ENCODE data around the gene ULK4. TPM values are rescaled to one million over a fixed set of nuclear protein-coding genes. Genes with fewer than 3 reads are reported as not detected.

Gene ULK4
- total and polyA plus RNA-seq, 9 of the 15 experiments (the other 6 are each of a cell fraction or from before 2014, with no cell fraction given), result 3.0 to 5.9 (median 3.5) TPM

GRCh38 chr3:41404582-41404981 lies 557.3 kb downstream of the ULK4 start:
- in situ Hi-C loops (cut with MboI), result no loop called here
- Histone ChIP-seq H3K79me2 (ENCODE audit: control insufficient read depth, insufficient read depth, low read length) (no peaks in the 10 kb centered on the region), H3K4me3 (no peak overlapping the region), H3K36me3 (ENCODE audit: control insufficient read depth, insufficient read depth, low read length) (no peaks in the 10 kb centered on the region), H3K4me1 (replicated peaks in 1 of 2; ENCODE audit: control insufficient read depth in 2 of 2, insufficient read depth in 2 of 2, low read length in 2 of 2) (no peaks in the 10 kb centered on the region), H4K20me1 (replicated peaks; ENCODE audit: control insufficient read depth, insufficient read depth, low read length) (no peaks in the 10 kb centered on the region), H3K4me2 (ENCODE audit: insufficient read depth, low read length) (no peak overlapping the region), H3K9me1 (ENCODE audit: control insufficient read depth, insufficient read depth, low read length) (no peaks in the 10 kb centered on the region), H3K9ac (ENCODE audit: insufficient read depth in 1 of 2, low read depth in 2 of 2, low read length in 2 of 2) (no peak overlapping the region), H3K27ac (ENCODE audit: extremely low read depth, low read depth, low read length) (no peak overlapping the region), H2AFZ (ENCODE audit: low read depth, low read length) (no peak overlapping the region), H3K9me3 (replicated peaks; ENCODE audit: control insufficient read depth, insufficient read depth, low read depth, low read length) (no peaks in the 10 kb centered on the region), H3K27me3 (ENCODE audit: control insufficient read depth in 2 of 2, insufficient read depth in 2 of 2, low read length in 2 of 2) (no peaks in the 10 kb centered on the region)
- WGBS (ENCODE audit: insufficient coverage, low coverage, missing lambda C conversion rate), result 0% methylated on average over 1 of the region's 1 CpG
- DNase-seq (ENCODE audit: extremely low read depth in 1 of 4, low spot score in 3 of 4) (no peak), FAIRE-seq (no peak), ATAC-seq (no peak)
- intact Hi-C loops (cut with micrococcal nuclease), result no loop called here
- TF ChIP-seq ETV1 (tag; conservative IDR thresholded peaks at IDR 0.05; ENCODE audit: low read depth), result no peak
- no peak for TF ChIP-seq ZBTB1 (CRISPR knock-in tag; IDR thresholded peaks at IDR 0.05; ENCODE audit: borderline replicate concordance, low read depth)
- TF ChIP-seq, protein P1, sequence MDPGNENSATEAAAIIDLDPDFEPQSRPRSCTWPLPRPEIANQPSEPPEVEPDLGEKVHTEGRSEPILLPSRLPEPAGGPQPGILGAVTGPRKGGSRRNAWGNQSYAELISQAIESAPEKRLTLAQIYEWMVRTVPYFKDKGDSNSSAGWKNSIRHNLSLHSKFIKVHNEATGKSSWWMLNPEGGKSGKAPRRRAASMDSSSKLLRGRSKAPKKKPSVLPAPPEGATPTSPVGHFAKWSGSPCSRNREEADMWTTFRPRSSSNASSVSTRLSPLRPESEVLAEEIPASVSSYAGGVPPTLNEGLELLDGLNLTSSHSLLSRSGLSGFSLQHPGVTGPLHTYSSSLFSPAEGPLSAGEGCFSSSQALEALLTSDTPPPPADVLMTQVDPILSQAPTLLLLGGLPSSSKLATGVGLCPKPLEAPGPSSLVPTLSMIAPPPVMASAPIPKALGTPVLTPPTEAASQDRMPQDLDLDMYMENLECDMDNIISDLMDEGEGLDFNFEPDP (CRISPR knock-in tag; IDR thresholded peaks at IDR 0.05), result no peak
- TF ChIP-seq PML (IDR thresholded peaks at IDR 0.05; ENCODE audit: low read length), result no peak
- TF ChIP-seq SIRT6 (IDR thresholded peaks at IDR 0.05; ENCODE audit: low read depth, low read length), result no peak
- TF ChIP-seq, protein P2, sequence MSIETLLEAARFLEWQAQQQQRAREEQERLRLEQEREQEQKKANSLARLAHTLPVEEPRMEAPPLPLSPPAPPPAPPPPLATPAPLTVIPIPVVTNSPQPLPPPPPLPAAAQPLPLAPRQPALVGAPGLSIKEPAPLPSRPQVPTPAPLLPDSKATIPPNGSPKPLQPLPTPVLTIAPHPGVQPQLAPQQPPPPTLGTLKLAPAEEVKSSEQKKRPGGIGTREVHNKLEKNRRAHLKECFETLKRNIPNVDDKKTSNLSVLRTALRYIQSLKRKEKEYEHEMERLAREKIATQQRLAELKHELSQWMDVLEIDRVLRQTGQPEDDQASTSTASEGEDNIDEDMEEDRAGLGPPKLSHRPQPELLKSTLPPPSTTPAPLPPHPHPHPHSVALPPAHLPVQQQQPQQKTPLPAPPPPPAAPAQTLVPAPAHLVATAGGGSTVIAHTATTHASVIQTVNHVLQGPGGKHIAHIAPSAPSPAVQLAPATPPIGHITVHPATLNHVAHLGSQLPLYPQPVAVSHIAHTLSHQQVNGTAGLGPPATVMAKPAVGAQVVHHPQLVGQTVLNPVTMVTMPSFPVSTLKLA (conservative IDR thresholded peaks at IDR 0.05), result no peak
- TF ChIP-seq ZC3H8 (IDR thresholded peaks at IDR 0.05), result no peak
- no peak for TF ChIP-seq ZBTB8A (IDR thresholded peaks at IDR 0.05; ENCODE audit: partially characterized antibody)
- no peak for TF ChIP-seq ZNF764 (CRISPR knock-in tag; IDR thresholded peaks at IDR 0.05; ENCODE audit: low read depth)
- ChIA-PET CTCF (ENCODE audit: low intra/inter-chr PET ratio) (no interaction called here), POLR2A (no interaction called here)
- BruUV-seq (replicated peaks), result no TSS peak

Data from K562 (cell line).